Kidney (tissue), 14 donors: ENCODE data around the gene LHFPL3. TPM values are rescaled to one million over a fixed set of nuclear protein-coding genes. Genes with fewer than 3 reads are reported as not detected.

Source experiments
- DNase-seq, 5 donors: peaks; one replicate each; pipeline ENCODE4 v3.0.0-alpha.2; 2013 to 2020
- FAIRE-seq: peaks from 2 replicates; lab custom pipeline; 2012; peaks lifted over from hg19 to GRCh38; lab: Jason Lieb, UNC
- H3K27ac ChIP-seq, 2 donors: one replicate each; pipeline ENCODE4 v1.7.0; 2013; ENCODE audit warnings: low read depth in 2 of 2, low read length in 2 of 2, inconsistent platforms in 1 of 2
- H3K27me3 ChIP-seq: one replicate; pipeline ENCODE4 v1.7.1; 2013; ENCODE audit warnings: low read length, inconsistent platforms; ENCODE audit not compliant: control insufficient read depth, insufficient read depth
- H3K36me3 ChIP-seq, 3 donors: one replicate each; pipeline versions ENCODE4 v1.7.0 to v1.7.1; 2013; ENCODE audit warnings: low read length in 3 of 3, control low read depth in 1 of 3, inconsistent platforms in 1 of 3; ENCODE audit not compliant: insufficient read depth in 3 of 3, control insufficient read depth in 2 of 3
- H3K4me1 ChIP-seq, 3 donors: one replicate each; pipeline versions ENCODE4 v1.7.0 to v1.7.1; 2013; ENCODE audit warnings: low read length in 3 of 3, inconsistent platforms in 1 of 3, low read depth in 1 of 3; ENCODE audit not compliant: control insufficient read depth in 2 of 3, insufficient read depth in 2 of 3
- H3K4me3 ChIP-seq, 3 donors: one replicate each; pipeline versions ENCODE4 v1.7.0 to v1.8.1; 2013; ENCODE audit warnings: low read length in 3 of 3, control low read depth in 1 of 3, inconsistent platforms in 1 of 3
- H3K9ac ChIP-seq, 3 donors: one replicate each; pipeline versions ENCODE4 v1.7.0 to v1.7.1; 2013; ENCODE audit warnings: low read length in 3 of 3, control low read depth in 1 of 3, inconsistent platforms in 1 of 3
- H3K9me3 ChIP-seq, 3 donors: one replicate each; pipeline versions ENCODE4 v1.7.0 to v1.7.1; 2013; ENCODE audit warnings: low read length in 3 of 3, control low read depth in 1 of 3, inconsistent platforms in 1 of 3; ENCODE audit not compliant: control insufficient read depth in 2 of 3, insufficient read depth in 1 of 3
- CTCF ChIP-seq: IDR thresholded peaks from 3 replicates; pipeline ENCODE4 v1.5.1; 2012; ENCODE audit warnings: mild to moderate bottlenecking, moderate library complexity, borderline replicate concordance; ENCODE audit not compliant: insufficient read depth; ENCODE audit errors: extremely low read depth
- intact Hi-C: fragments of 100-400 bp; cut with DNase I; formaldehyde crosslinking; loops from one replicate; pipeline ENCODE4 v1.11.1; 2022
- polyA plus RNA-seq: library from polyadenylated mRNA; stranded (reverse); fragments of 350-450 nt; fragmentation: Illumina TruSeq; extraction: RNeasy Lipid Tissue Mini Kit (QIAGEN cat#74804); gene quantifications from one replicate; pipeline ENCODE4 v1.2.3, GENCODE V29; 2014; ENCODE audit warnings: low read depth, low replicate concordance; ENCODE audit not compliant: insufficient read depth
- total RNA-seq: library from RNA; stranded (reverse); fragmentation: NEBNext Ultra II Directional; extraction: Animal tissue kit (Norgen Biotek cat#: 25700); gene quantifications from one replicate; pipeline ENCODE4 v1.2.1, GENCODE V29; 2021
- donor health status: control.
- donor health status: control.
- donor health status: control.
- donor health status: control.
- donor health status: control.
- donor health status: DM: yes; HTN: yes; CAD: no.
- donor health status: Normal renal cell carcinoma (clear cell type).

LHFPL3 gene
- total and polyA plus RNA-seq, 2 donors from 2014 or later, result not detected

- DNase-seq (no peak), FAIRE-seq (no peak)
- H3K9ac ChIP-seq, result no peak overlapping the region
- no peak overlapping the region for H3K4me3 ChIP-seq
- peaks cover 0 to 4% (median 0%) of the 10 kb centered on the region in 3 donors for H3K4me1 ChIP-seq
- TF ChIP-seq CTCF, result no peak
- H3K27ac ChIP-seq, result no peak overlapping the region
- intact Hi-C loops, result no loop called here
- H3K9me3 ChIP-seq, result no peaks in the 10 kb centered on the region
- H3K36me3 ChIP-seq, result no peaks in the 10 kb centered on the region
- H3K27me3 ChIP-seq, result no peaks in the 10 kb centered on the region
Observed at GRCh38 chr7:104825099-104825498, 496.7 kb downstream of the LHFPL3 start.

- FAIRE-seq (no peak), DNase-seq (no peak)
- no peaks in the 10 kb centered on the region for H3K27me3 ChIP-seq
- no peaks in the 10 kb centered on the region for H3K9me3 ChIP-seq
- H3K4me3 ChIP-seq, result no peak overlapping the region
- intact Hi-C loops, result no loop called here
- H3K36me3 ChIP-seq, result no peaks in the 10 kb centered on the region
- peaks cover 0 to 4% (median 0%) of the 10 kb centered on the region in 3 donors for H3K4me1 ChIP-seq
- H3K9ac ChIP-seq, result no peak overlapping the region
- no peak for TF ChIP-seq CTCF
- H3K27ac ChIP-seq, result no peak overlapping the region
Observed at GRCh38 chr7:104826135-104826534, 497.7 kb downstream of the LHFPL3 start.

- Histone ChIP-seq H3K27me3 (no peaks in the 10 kb centered on the region), H3K9me3 (no peaks in the 10 kb centered on the region), H3K4me1 (no peaks in the 10 kb centered on the region), H3K27ac (no peak overlapping the region), H3K36me3 (no peaks in the 10 kb centered on the region), H3K9ac (no peak overlapping the region), H3K4me3 (no peak overlapping the region)
- FAIRE-seq (no peak), DNase-seq (no peak)
- TF ChIP-seq CTCF, result no peak
- intact Hi-C loops, result no loop called here
Observed at GRCh38 chr7:104836976-104837375, 508.6 kb downstream of the LHFPL3 start.
